K562 (cell line): Measurements from ENCODE around the gene ASPRV1. TPM values are rescaled to one million over a fixed set of nuclear protein-coding genes. Genes with fewer than 3 reads are reported as not detected.
"Not testable (repeated sequence)": the region's sequence is repeated elsewhere in the genome, so short reads cannot be mapped to it uniquely, and the experiment has no call there.

Source experiments
- ATAC-seq: fragments of 200-7000 bp; cut with Tn5 transposase; 3 replicates; pipeline ENCODE4 v1.9.1; 2020; ENCODE audit warnings: moderate library complexity
- BruUV-seq: library from RNA; stranded (reverse); fragments of 400-500 nt; replicated peaks from 2 replicates; lab custom pipeline; 2021; lab: Mats Ljungman, UMichigan
- CTCF ChIA-PET: fragments of 300-600 bp; formaldehyde crosslinking; extraction: SDS; loops from one replicate; lab custom pipeline; 2021; ENCODE audit warnings: low intra/inter-chr PET ratio; lab: Yijun Ruan, JAX
- POLR2A ChIA-PET: fragments of 300-600, 350-650 bp; sonication (Branson Sonifier 250); formaldehyde crosslinking; extraction: SDS; loops from one replicate; lab custom pipeline; 2021; ENCODE audit warnings: antibody characterized with exemption, inconsistent platforms; lab: Yijun Ruan, JAX
- DNase-seq, 4 experiments: peaks; one replicate each; pipeline versions ENCODE4 v3.0.0 to v3.0.0-alpha.2; 2011 to 2018; ENCODE audit warnings: low spot score in 3 of 4, mixed read lengths in 3 of 4; ENCODE audit errors: extremely low read depth in 1 of 4
- FAIRE-seq: peaks from 2 replicates; lab custom pipeline; 2011; peaks lifted over from hg19 to GRCh38; lab: Jason Lieb, UNC
- H2AFZ ChIP-seq: 2 replicates; pipeline ENCODE4 v1.6.0; 2011; ENCODE audit warnings: low read depth, low read length, control low read depth, inconsistent platforms
- H3K27ac ChIP-seq: fragments of 200-600 bp; 3 replicates; pipeline ENCODE4 v1.8.0; 2011; ENCODE audit warnings: low read depth, mild to moderate bottlenecking, control low read depth, inconsistent platforms, low read length, moderate library complexity, mixed read lengths; ENCODE audit errors: extremely low read depth
- H3K27me3 ChIP-seq, 2 experiments: fragments of 300-600 bp in 1 of 2; 2 replicates in 1 of 2; 3 replicates in 1 of 2; pipeline versions ENCODE4 v1.6.0 to v1.8.0; 2011; ENCODE audit warnings: inconsistent platforms in 2 of 2, low read length in 2 of 2, mild to moderate bottlenecking in 1 of 2, mixed read lengths in 1 of 2, moderate library complexity in 1 of 2; ENCODE audit not compliant: control insufficient read depth in 2 of 2, insufficient read depth in 2 of 2
- H3K36me3 ChIP-seq: fragments of 300-600 bp; 3 replicates; pipeline ENCODE4 v1.8.0; 2011; ENCODE audit warnings: mild to moderate bottlenecking, low read length, inconsistent platforms; ENCODE audit not compliant: control insufficient read depth, insufficient read depth
- H3K4me1 ChIP-seq, 2 experiments: fragments of 200-600 bp in 1 of 2; replicated peaks in 1 of 2; 2 replicates in 1 of 2; 3 replicates in 1 of 2; pipeline versions ENCODE4 v1.5.1 to v1.8.0; 2011; ENCODE audit warnings: inconsistent platforms in 2 of 2, low read length in 2 of 2, mild to moderate bottlenecking in 1 of 2, mixed read lengths in 1 of 2, moderate library complexity in 1 of 2; ENCODE audit not compliant: control insufficient read depth in 2 of 2, insufficient read depth in 2 of 2
- H3K4me2 ChIP-seq: 2 replicates; pipeline ENCODE4 v1.6.1; 2011; ENCODE audit warnings: low read length, control low read depth, inconsistent platforms, mixed read lengths; ENCODE audit not compliant: insufficient read depth
- H3K4me3 ChIP-seq: fragments of 200-600 bp; sonication (generic), shearing (Covaris generic); 2 replicates; pipeline ENCODE4 v1.5.1; 2016; ENCODE audit warnings: control low read depth, inconsistent platforms
- H3K79me2 ChIP-seq: fragments of 200-600 bp; 3 replicates; pipeline ENCODE4 v1.8.0; 2011; ENCODE audit warnings: low read length, inconsistent platforms; ENCODE audit not compliant: control insufficient read depth, insufficient read depth
- H3K9ac ChIP-seq, 2 experiments: 2 replicates each; pipeline versions ENCODE4 v1.6.0 to v1.6.1; 2011; ENCODE audit warnings: low read depth in 2 of 2, low read length in 2 of 2, control low read depth in 1 of 2, inconsistent platforms in 1 of 2, mild to moderate bottlenecking in 1 of 2, mixed read lengths in 1 of 2; ENCODE audit not compliant: insufficient read depth in 1 of 2
- H3K9me1 ChIP-seq: one replicate; pipeline ENCODE4 v1.6.0; 2011; ENCODE audit warnings: inconsistent platforms, mild to moderate bottlenecking, low read length, moderate library complexity; ENCODE audit not compliant: control insufficient read depth, insufficient read depth
- H3K9me3 ChIP-seq: replicated peaks from 2 replicates; pipeline ENCODE4 v1.5.1; 2011; ENCODE audit warnings: low read depth, low read length, inconsistent platforms; ENCODE audit not compliant: control insufficient read depth, insufficient read depth
- H4K20me1 ChIP-seq: replicated peaks from 2 replicates; pipeline ENCODE4 v1.6.1; 2011; ENCODE audit warnings: low read length, inconsistent platforms, mixed read lengths; ENCODE audit not compliant: control insufficient read depth, insufficient read depth
- BCL6 ChIP-seq: fragments of 250-450 bp; sonication (Bioruptor Pico); IDR thresholded peaks from 2 replicates; pipeline ENCODE4 v1.4.0; 2020
- CCAR2 ChIP-seq: fragments of 200-400 bp; formaldehyde crosslinking; IDR thresholded peaks from 2 replicates; pipeline ENCODE4 v1.6.1; 2017; ENCODE audit warnings: mild to moderate bottlenecking, low read depth, low read length
- POU5F1 ChIP-seq: fragments of 150-350 bp; IDR thresholded peaks from 2 replicates; pipeline ENCODE4 v1.6.1; 2014; ENCODE audit warnings: borderline replicate concordance, low read length, low read depth, mild to moderate bottlenecking; ENCODE audit not compliant: partially characterized antibody
- STAT6 ChIP-seq: sonication (generic); formaldehyde crosslinking; IDR thresholded peaks from 2 replicates; pipeline ENCODE4 v1.8.1; 2023; ENCODE audit warnings: mild to moderate bottlenecking, missing genetic modification reagents
- ZBTB11 ChIP-seq, 3 experiments: fragments of 200-800 bp in 1 of 3; fragments of 250-450 bp in 1 of 3; fragments of 450-650 bp in 1 of 3; sonication (Bioruptor Pico) in 1 of 3; sonication (Bioruptor generic) in 1 of 3; formaldehyde crosslinking in 1 of 3; IDR thresholded peaks; 2 replicates each; pipeline versions ENCODE4 v1.6.1 to v1.8.0; 2016 to 2022; ENCODE audit warnings: mild to moderate bottlenecking in 2 of 3, missing genetic modification characterization in 2 of 3, missing compliant biosample characterization in 1 of 3, moderate library complexity in 1 of 3
- ZNF121 ChIP-seq: sonication (generic); formaldehyde crosslinking; conservative IDR thresholded peaks from 2 replicates; pipeline ENCODE4 v1.8.0; 2022; ENCODE audit warnings: missing genetic modification reagents
- WGBS: fragments of 100-300 bp; shearing (Covaris generic); methylation state at CpG from one replicate; pipeline ENCODE4 v1.1.6; 2016; ENCODE audit warnings: low coverage, mixed read lengths; ENCODE audit not compliant: insufficient coverage; ENCODE audit errors: missing lambda C conversion rate; 5-methylcytosine and 5-hydroxymethylcytosine counted together
- in situ Hi-C: fragments of 300-500 bp; cut with MboI; formaldehyde crosslinking; loops from 4 replicates; pipeline ENCODE4 v1.15.0; 2018; ENCODE audit warnings: inconsistent platforms, mixed read lengths
- intact Hi-C: fragments of 100-400 bp; cut with micrococcal nuclease; formaldehyde crosslinking; loops from 2 replicates; pipeline ENCODE4 v1.14.2; 2022
- polyA plus RNA-seq, 8 experiments: library from polyadenylated mRNA; depleted of rRNA in 4 of 8; stranded (reverse) in 5 of 8; unstranded in 3 of 8; fragments of >200 nt; fragmentation: Nextera tagmentation in 2 of 8; fragmentation: Illumina TruSeq in 1 of 8; extraction: Ambion mirVana in 2 of 8; extraction: Trizol in 1 of 8; gene quantifications; 2 replicates each; pipeline versions ENCODE4 v1.2.1 to v1.2.3, GENCODE V29; 2011 to 2014; ENCODE audit warnings: inconsistent platforms in 1 of 8, missing spikeins in 1 of 8
- total RNA-seq, 7 experiments: library from RNA; depleted of rRNA in 6 of 7; stranded (reverse); fragments of >200 nt in 6 of 7; fragmentation: Illumina TruSeq in 2 of 7; extraction: Trizol in 2 of 7; gene quantifications; 2 replicates each; pipeline versions ENCODE4 v1.2.1 to v1.2.3, GENCODE V29; 2011 to 2021; ENCODE audit warnings: low replicate concordance in 1 of 7
- TF ChIP-seq, protein P1 (sequence below): sonication (generic); IDR thresholded peaks from 2 replicates; pipeline ENCODE4 v1.6.1; 2016

The ASPRV1 gene
- total and polyA plus RNA-seq, 9 of the 15 experiments (the other 6 are each of a cell fraction or from before 2014, with no cell fraction given), result 0.17 to 0.72 (median 0.47) TPM; not detected in 1

DNA sequence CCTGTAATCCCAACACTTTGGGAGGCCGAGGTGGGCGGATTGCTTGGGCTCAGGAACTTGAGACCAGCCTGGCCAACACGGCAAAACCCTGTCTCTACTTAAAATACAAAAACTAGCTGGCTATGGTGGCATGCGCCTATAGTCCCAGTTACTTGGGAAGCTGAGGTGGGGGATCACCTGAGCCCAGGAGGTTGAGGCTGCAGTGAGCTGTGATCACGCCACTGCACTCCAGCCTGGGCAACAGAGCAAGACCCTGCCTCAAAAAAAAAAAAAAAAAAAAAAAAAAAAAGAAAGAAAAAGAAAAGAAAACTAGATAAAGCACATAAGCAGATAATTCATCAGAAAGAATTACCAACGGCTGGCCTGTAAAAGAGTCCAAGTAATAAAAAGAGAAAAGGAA lies 39.1 kb upstream of the ASPRV1 start:
- WGBS, result 83% methylated on average over 6 of the region's 6 CpGs
- H3K4me2 ChIP-seq, H3K9me1 ChIP-seq, ATAC-seq, H3K9me3 ChIP-seq, H3K4me3 ChIP-seq, H3K36me3 ChIP-seq, FAIRE-seq, H3K27me3 ChIP-seq, H3K9ac ChIP-seq, DNase-seq, POLR2A ChIA-PET, H3K27ac ChIP-seq, CTCF ChIA-PET, in situ Hi-C loops, H3K79me2 ChIP-seq, H4K20me1 ChIP-seq, H2AFZ ChIP-seq, BruUV-seq: not testable (repeated sequence)
- intact Hi-C loops, result loop anchor here (5.0 kb wide), 1 partner anchor 142 kb away; no protein-coding TSS in a partner anchor
- H3K4me1 ChIP-seq, result peaks cover 27 to 34% of the 10 kb centered on the region in 2 experiments; a peak in 4 of 5 replicates
- peak; percentile 54 for TF ChIP-seq ZNF121

- peak overlapping the region in 1 of 2 experiments; percentile 74; a peak in 1 of 4 replicates for H3K9ac ChIP-seq
- no peak overlapping the region for H3K4me2 ChIP-seq
- in situ Hi-C loops, result no loop called here
- no peaks in the 10 kb centered on the region for H4K20me1 ChIP-seq
- intact Hi-C loops, result no loop called here
- no peak overlapping the region for H3K27ac ChIP-seq
- BruUV-seq, result no TSS peak
- H3K4me1 ChIP-seq, result peaks cover 25 to 27% of the 10 kb centered on the region in 2 experiments; a peak in 4 of 5 replicates
- H3K27me3 ChIP-seq, result no peaks in the 10 kb centered on the region
- peak in 1 of 4 experiments; percentile 4 for DNase-seq
- no peaks in the 10 kb centered on the region for H3K36me3 ChIP-seq
- no peak for ATAC-seq
- H3K79me2 ChIP-seq, result no peaks in the 10 kb centered on the region
- no peak overlapping the region for H3K4me3 ChIP-seq
- FAIRE-seq, result no peak
- CTCF ChIA-PET, result no interaction called here
- no peak overlapping the region for H2AFZ ChIP-seq
- no peaks in the 10 kb centered on the region for H3K9me1 ChIP-seq
- POLR2A ChIA-PET, result interaction anchor here (0.6 to 2.0 kb wide), 4 partner anchors 8 to 253 kb away, joined by 3 to 6 read pairs (median 3); no protein-coding TSS in a partner anchor
- WGBS, result 96% methylated on average over 6 of the region's 6 CpGs
- H3K9me3 ChIP-seq, result no peaks in the 10 kb centered on the region
- TF ChIP-seq POU5F1, result no peak
- TF ChIP-seq CCAR2, result no peak
- TF ChIP-seq ZBTB11 (CRISPR knock-in tag; IDR thresholded peaks at IDR 0.05), result no peak
- no peak for TF ChIP-seq STAT6 (CRISPR knock-in tag)
- TF ChIP-seq, protein P1, sequence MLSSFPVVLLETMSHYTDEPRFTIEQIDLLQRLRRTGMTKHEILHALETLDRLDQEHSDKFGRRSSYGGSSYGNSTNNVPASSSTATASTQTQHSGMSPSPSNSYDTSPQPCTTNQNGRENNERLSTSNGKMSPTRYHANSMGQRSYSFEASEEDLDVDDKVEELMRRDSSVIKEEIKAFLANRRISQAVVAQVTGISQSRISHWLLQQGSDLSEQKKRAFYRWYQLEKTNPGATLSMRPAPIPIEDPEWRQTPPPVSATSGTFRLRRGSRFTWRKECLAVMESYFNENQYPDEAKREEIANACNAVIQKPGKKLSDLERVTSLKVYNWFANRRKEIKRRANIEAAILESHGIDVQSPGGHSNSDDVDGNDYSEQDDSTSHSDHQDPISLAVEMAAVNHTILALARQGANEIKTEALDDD, result no peak
- no peak for TF ChIP-seq BCL6 (CRISPR knock-in tag)
These were observed 37.3 kb upstream of the ASPRV1 start for GRCh38 chr2:69998761-69999160.
